ENCODE data around the gene MPG.

The MPG gene

GRCh38 chr16:75580-76501 is 2.2 kb upstream of the MPG start:
- H3K4me3 ChIP-seq (ENCODE audit: low read depth, low read length) = peak overlapping the region; percentile 44
- TF ChIP-seq, protein P1, sequence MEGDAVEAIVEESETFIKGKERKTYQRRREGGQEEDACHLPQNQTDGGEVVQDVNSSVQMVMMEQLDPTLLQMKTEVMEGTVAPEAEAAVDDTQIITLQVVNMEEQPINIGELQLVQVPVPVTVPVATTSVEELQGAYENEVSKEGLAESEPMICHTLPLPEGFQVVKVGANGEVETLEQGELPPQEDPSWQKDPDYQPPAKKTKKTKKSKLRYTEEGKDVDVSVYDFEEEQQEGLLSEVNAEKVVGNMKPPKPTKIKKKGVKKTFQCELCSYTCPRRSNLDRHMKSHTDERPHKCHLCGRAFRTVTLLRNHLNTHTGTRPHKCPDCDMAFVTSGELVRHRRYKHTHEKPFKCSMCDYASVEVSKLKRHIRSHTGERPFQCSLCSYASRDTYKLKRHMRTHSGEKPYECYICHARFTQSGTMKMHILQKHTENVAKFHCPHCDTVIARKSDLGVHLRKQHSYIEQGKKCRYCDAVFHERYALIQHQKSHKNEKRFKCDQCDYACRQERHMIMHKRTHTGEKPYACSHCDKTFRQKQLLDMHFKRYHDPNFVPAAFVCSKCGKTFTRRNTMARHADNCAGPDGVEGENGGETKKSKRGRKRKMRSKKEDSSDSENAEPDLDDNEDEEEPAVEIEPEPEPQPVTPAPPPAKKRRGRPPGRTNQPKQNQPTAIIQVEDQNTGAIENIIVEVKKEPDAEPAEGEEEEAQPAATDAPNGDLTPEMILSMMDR (IDR thresholded peaks at IDR 0.05; ENCODE audit: low read depth, low read length) = peak; percentile 56

GRCh38 chr16:76535-77272 is 1.3 kb upstream of the MPG start:
- TF ChIP-seq, protein P1 (IDR thresholded peaks at IDR 0.05; ENCODE audit: low read depth, low read length) = no peak
- peak overlapping the region; percentile 73 for H3K4me3 ChIP-seq (ENCODE audit: low read depth, low read length)

GRCh38 chr16:77273-77806 is 685 bp upstream of the MPG start:
- H3K4me3 ChIP-seq (ENCODE audit: low read depth, low read length) = peak overlapping the region; percentile 73
- TF ChIP-seq, protein P1 (IDR thresholded peaks at IDR 0.05; ENCODE audit: low read depth, low read length) = no peak

GRCh38 chr16:78444-79150 is 572 bp downstream of the MPG start:
- peak overlapping the region; percentile 73 for H3K4me3 ChIP-seq (ENCODE audit: low read depth, low read length)
- TF ChIP-seq, protein P1 (IDR thresholded peaks at IDR 0.05; ENCODE audit: low read depth, low read length) = no peak

DNA sequence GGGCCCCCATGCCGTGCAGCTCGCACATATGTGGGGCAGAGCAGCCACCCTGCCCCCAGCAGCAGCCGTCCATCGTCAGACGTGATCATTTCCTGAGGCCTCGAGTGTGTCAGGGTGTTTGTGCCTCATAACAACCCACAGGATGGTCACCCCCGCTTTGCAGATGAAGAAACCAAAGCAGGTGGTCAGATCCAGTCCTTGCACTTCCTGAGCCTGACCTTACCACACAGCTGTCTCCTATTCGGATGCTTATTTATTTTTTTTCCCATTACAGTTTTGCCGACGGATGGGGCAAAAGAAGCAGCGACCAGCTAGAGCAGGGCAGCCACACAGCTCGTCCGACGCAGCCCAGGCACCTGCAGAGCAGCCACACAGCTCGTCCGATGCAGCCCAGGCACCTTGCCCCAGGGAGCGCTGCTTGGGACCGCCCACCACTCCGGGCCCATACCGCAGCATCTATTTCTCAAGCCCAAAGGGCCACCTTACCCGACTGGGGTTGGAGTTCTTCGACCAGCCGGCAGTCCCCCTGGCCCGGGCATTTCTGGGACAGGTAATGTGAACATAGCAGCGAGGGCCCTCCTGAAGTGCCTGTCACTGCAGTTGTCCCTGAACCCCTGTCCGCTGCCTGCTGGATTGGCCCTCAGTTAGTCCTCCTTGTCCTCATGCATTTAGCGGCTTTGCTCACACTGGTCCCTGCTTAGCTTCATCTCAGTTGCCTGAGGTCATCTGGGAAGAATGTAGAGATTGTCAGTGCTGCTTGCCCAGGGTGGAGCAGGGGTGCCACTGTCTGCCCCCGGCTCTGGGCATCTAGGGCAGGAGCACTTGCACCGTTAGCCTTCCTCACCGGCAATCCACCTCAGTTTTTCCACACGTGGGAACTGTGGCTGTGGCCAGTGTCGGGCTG is 1.4 kb downstream of the MPG start:
- peak overlapping the region; percentile 73 for H3K4me3 ChIP-seq (ENCODE audit: low read depth, low read length)
- TF ChIP-seq, protein P1 (IDR thresholded peaks at IDR 0.05; ENCODE audit: low read depth, low read length) = no peak

- H3K4me3 ChIP-seq (ENCODE audit: low read depth, low read length) = no peak overlapping the region
- TF ChIP-seq, protein P1 (IDR thresholded peaks at IDR 0.05; ENCODE audit: low read depth, low read length) = no peak
These were observed 5.1 kb downstream of the MPG start for GRCh38 chr16:83060-83603.

All from WI38 (cell line).